Stimulated activated CD4-positive, alpha-beta T cell treated with anti-CD3 and anti-CD28 coated beads, TNF-alpha, amount 100 ng/mL, for 4 hours (primary cell): ENCODE results near the gene KRTAP5-9.
"Not testable (repeated sequence)": the region's sequence is repeated elsewhere in the genome, so short reads cannot be mapped to it uniquely, and the experiment has no call there.

Source experiments
- DNase-seq, 3 experiments: peaks; one replicate each; pipeline ENCODE4 v3.0.0-alpha.2; 2020; ENCODE audit warnings: low read depth in 3 of 3

The KRTAP5-9 gene

DNA sequence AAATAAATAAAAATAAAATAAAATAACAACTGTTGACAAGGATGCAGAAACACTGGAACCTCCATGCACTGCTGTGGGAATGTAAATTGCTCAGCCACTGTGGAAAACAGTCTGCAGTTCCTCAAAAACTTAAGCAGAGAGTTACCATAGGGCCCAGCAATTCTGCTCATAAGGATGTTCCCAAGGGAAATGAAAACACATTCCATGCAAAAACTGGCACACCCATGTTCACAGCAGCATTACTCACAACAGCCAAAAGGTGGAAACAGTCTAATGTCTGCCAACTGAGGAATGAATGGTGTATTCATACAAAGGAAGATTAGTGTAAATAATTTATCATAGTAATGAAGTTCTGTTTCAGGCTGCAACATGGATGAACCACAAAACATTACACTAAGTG is 13.9 kb downstream of the KRTAP5-9 start:
- DNase-seq = no peak

DNA sequence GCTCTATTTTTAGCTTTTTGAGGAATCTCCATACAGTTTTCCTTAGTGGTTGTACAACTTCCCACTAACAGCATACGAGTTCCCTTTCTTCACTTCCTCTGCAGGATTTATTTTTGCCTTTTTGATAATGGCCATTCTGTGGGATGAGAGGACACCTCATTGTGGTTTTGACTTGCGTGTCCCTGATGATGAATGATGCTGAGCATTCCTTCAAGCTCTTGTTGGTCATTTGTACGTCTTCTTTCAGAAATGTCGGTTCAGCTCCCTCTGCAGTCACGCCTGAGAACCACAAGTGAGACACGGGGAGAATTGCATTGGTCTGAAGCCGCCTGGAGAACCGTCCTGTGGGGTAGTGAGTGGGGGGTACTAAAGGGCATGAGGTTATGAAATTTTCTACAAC is 15.2 kb downstream of the KRTAP5-9 start:
- DNase-seq = no peak

DNA sequence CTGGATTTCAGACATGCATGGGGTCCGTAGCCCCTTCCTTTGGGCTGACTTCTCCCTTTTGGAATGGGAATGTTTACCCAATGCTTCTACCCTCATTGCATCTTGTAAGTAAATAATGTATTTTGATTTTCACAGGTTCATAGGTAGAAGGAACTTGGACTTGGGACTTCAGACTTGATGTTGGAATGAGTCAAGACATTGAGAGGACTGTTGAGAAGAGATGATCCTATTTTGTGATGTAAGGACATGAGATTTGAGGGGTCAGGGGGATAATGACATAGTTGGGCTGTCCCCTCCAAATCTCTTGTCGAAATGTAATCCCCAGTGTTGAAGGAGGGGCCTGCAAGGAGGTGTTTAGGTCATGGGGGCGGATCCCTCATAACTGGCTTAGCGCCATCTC is 16.2 kb downstream of the KRTAP5-9 start:
- DNase-seq = no peak

DNA sequence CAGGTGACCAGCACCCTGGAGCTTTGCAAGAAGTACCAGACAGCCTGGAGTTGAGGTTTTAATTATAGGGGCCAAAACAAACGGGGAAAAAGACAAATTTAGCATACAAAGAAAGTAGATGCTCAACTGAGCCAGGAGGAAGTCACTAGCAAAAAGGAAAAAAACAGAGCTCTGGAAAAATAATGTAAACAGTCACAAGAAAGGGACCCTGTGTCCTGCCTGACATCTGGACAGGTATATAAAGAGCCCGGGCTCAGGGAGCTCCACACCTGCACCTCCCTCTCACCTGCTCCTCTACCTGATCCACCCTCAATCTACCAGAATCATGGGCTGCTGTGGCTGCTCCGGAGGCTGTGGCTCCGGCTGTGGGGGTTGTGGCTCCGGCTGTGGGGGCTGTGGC is 17.0 kb downstream of the KRTAP5-9 start, which contains the start of gene KRTAP5-10:
KRTAP5-10 (plus strand) TSS at position 301 of the 400 bp plus-strand sequence; CDS start at position 326, 25 bp downstream.
- no peak for DNase-seq

DNA sequence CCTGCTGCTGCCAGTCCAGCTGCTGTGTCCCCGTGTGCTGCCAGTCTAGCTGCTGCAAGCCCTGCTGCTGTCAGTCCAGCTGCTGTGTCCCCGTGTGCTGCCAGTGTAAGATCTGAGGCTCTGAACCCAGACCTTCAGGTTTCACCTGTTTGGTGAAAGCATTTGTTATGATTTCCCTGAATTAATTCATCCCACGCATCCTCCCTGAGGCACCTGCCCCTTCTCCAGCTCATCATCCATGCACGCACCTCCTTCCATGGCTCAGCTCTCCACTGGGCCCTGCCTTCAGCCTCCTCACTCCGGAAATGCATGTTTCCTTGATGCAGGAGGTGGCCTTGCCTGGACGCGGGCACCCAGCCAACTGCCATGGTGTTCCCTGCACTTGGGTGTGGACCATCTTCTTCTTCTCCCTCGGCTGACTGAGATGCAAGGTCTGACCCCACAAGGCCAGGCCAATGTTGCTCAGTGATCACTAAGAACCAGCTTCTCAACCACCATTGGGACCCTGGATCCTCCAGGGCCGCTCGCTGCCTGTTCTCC is 17.9 kb downstream of the KRTAP5-9 start:
- no peak for DNase-seq

DNA sequence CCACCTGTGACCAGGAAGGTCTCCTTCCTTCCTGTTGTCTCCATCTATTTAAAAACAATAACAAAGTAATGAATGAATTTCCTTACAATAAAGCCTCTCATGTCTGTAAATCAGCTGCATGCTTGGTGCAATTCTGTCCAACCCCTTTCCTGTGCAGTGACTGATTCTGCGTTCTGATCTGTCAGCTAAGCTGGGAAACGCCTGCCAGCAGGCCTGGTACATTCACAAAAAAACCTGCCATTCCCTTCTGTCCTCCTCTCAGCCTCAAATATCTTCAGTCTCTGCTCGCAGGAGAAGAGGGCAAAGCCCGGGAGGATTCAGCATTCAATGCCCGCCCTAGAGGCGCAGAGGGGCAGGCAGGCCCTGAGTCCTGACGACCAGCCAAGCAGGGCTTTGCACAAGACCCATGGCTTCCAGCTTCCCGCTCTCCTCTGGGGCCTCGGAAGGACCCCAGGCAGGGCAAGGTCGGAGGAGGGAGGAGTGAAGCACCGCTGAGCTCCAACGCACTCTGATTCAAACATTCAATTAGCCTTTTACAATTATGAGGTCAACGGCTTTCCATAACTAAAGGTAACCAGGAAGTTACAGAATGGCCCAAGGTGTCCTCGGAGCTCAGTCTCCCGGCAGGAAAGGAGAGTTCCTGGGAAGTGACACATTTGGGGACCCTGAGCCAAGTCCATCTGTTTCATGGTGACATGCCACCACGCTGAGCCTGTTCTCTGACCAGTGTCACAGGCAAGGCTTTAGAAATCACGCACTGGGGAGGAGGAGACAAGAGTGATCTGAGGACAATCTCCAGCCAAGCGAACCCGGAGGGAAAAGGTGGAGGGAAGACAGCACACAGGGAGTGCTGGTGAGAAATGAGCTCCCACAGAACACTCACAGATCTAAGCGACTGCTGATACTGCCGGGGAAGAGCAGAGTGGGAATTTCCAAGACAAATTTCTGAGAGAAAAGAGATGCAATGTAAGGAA is 18.7 kb downstream of the KRTAP5-9 start:
- DNase-seq = not testable (repeated sequence)

DNA sequence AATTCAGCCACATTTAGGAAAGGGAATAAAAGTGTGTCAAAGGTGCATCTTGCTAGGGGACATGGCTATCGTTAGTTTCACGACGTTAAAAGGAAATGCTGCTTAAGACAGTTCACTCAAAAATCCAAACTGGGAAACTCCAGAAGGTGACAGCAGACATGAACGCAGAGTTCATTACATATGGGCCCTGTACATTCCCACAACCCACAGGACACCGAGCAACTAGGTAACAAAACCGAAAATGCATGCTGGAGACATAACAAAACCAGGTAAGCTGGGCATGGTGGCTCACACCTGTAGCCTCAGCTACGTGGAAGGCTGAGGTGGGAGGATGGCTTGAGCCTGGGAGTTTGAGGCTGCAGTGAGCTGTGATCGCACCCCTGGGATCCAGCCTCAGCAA is 19.4 kb downstream of the KRTAP5-9 start:
- DNase-seq = not testable (repeated sequence)

DNA sequence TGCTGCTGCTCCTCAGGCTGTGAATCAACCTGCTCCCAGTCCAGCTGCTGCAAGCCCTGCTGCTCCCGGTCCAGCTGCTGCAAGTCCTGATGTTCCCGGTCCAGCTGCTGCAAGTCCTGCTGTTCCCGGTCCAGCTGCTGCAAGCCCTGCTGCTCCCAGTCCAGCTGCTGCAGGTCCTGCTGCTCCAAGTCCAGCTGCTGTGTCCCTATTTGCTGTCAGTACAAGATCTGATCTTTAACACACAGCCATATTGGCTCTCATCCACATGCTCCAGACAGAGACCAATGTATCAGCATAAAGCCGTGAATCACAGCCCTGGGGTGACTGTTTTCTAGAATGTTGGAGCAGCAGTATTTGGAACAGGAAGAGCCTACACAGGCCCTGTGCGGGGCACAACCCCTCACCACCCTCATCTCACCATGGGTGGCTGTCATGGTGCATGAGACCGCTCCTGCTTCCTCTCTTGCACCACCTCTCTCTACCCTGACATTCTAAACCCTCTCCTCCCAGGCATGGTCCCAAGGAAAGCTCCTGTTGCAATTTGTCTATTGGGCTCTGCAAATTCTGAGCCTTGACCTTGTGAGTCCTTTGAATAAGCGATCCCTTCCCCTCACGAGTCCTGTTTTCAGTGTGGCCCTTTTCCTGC is 20.6 kb downstream of the KRTAP5-9 start:
- DNase-seq = no peak

DNA sequence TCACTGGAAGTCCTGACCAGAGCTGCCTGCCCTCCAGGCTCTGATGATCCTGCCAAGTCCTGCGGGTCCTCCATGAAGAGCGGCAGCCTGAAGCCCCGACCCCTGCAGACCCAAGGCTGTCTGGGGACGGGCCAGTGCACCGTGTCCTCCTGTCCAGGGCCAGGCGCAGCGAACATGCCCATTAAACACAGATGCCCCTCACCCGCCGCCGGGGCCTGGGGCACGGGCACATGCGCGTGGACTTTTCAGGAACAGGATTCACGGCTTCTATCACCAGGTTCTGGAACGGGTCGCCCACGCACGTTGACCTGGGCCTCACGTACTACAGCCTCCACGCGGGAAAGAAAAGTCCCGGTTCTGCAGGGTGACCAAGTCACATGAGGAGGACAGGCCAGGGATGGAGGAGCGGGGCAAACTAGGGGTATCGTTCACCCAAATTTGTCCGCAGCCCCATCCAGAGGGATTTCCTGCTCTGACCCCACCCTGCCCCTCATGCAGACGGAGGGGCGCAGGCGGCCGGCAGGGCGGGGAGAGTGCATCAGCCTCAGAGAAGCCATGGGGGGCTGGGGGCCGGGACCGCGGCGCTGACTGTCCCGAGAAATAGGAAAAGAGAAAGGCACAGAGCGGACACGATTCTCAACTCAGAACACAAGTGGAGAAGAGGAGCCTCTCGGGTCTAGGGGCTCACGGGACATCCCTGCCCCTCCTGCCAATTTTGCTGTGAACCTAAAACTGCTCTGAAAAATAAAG is 23.1 kb downstream of the KRTAP5-9 start:
- not testable (repeated sequence) for DNase-seq

DNA sequence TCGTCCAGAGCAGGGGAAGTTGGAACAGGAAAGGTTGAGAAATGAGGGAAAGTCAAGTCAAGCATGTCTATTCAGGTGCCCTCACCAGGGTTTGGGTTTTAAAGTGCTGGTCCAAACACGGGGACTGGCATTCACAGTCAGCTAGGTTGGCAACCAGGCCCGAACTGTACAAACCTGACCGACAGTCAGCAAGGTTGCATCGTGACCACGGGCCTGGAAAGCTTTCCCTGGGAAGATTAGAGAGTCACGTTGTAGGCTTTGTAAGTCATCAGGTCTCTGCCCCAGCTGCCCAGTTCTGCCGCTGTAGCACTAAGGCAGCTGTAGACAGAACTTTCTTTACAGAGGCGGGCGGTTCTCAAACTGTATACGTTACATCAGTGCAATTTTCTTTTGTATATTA is 24.6 kb downstream of the KRTAP5-9 start:
- no peak for DNase-seq

DNA sequence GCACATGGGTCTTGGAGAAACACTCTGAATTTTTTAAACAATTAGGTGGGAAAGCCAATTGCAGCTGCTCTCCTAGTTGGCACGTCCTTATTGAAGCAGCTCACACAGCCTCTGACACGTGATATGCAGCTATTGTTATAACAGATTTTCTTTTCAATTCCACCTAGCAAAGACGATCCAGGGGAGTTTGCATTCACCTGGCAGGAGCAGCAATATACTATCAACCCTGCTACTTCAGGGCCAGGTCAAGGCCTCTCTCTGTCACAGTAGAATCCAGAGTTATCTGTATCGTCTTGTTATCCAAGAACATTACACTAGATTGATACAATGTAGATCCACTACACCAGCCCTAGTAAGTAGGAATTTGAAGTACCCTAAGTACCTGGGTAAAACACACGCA is 26.2 kb downstream of the KRTAP5-9 start:
- DNase-seq = no peak

DNA sequence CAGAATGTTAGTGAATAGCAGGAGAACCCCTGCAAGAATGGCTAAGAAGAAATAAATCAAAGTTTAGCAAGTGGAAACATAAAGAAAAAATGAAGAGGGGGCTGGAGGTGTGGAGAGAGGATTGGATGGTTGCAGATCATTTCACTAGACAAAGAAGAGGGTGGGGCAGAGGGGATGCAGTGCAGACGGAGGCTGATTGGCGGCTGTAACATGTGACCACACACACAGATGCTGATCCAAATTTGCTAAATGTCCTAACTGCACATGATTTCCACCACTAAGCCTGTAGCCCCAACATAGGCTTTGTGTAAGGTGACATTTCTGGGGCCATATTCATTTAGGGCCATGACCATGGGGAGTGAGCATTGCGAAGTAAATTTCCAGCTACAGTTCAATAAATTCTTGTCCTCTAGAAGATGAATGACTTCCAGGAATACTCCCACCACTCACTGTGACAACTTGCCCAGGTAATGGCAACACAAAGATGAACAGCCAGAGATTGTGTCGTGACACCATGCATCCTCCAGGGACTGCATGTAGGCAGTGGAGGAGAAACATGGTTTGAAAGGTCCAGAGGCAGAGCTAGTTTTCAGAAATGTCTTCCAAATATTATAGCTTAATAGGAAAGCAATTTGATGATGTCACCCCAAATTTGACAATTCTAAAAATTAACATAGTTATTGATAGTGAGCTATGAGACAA is 27.7 kb downstream of the KRTAP5-9 start:
- DNase-seq = no peak

DNA sequence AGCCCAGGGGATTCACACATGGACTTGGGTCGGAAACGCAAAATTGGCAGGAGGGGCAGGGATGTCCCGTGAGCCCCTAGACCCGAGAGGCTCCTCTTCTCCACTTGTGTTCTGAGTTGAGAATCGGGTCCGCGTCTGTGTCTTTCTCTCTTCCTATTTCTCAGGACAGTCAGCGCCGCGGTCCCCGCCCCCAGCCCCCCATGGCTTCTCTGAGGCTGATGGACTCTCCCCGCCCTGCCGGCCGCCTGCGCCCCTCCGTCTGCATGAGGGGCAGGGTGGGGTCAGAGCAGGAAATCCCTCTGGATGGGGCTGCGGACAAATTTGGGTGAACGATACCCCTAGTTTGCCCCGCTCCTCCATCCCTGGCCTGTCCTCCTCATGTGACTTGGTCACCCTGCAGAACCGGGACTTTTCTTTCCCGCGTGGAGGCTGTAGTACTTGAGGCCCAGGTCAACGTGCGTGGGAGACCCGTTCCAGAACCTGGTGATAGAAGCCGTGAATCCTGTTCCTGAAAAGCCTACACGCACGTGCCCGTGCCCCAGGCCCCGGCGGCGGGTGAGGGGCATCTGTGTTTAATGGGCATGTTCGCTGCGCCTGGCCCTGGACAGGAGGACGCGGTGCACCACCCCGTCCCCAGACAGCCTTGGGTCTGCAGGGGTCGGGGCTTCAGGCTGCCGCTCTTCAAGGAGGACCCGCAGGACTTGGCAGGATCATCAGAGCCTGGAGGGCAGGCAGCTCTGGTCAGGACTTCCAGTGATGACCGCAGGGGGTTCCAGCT is 28.7 kb downstream of the KRTAP5-9 start:
- not testable (repeated sequence) for DNase-seq

DNA sequence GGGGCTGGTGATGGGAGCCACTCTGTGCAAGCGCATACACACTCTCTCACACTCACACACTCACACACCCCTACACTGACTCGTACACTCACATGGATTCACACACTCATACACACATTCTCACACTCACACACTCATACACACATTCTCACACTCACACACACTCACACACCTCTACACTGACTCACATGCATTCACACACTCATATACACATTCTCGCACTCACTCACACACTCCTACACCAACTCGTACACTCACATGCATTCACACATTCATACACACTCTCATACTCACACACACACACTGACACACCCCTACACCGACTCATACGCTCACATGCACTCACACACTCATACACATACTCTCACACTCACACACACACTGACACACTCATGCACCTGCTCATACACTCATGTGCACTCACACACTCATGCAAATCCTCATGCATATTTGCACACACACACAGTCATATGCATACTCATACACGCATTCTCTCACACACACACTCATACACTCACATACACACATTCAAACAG is 29.3 kb downstream of the KRTAP5-9 start:
- DNase-seq = no peak

DNA sequence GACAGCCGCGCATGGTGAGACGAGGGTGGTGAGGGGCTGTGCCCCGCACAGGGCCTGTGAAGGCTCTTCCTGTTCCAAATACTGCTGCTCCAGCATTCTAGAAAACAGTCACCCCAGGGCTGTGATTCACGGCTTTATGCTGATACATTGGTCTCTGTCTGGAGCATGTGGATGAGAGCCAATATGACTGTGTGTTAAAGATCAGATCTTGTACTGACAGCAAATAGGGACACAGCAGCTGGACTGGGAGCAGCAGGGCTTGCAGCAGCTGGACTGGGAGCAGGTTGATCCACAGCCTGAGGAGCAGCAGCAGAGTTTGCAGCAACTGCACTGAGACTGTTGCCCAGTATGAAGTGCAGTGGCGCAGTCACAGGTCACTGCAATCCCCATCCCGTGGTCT is 31.3 kb downstream of the KRTAP5-9 start:
- not testable (repeated sequence) for DNase-seq

DNA sequence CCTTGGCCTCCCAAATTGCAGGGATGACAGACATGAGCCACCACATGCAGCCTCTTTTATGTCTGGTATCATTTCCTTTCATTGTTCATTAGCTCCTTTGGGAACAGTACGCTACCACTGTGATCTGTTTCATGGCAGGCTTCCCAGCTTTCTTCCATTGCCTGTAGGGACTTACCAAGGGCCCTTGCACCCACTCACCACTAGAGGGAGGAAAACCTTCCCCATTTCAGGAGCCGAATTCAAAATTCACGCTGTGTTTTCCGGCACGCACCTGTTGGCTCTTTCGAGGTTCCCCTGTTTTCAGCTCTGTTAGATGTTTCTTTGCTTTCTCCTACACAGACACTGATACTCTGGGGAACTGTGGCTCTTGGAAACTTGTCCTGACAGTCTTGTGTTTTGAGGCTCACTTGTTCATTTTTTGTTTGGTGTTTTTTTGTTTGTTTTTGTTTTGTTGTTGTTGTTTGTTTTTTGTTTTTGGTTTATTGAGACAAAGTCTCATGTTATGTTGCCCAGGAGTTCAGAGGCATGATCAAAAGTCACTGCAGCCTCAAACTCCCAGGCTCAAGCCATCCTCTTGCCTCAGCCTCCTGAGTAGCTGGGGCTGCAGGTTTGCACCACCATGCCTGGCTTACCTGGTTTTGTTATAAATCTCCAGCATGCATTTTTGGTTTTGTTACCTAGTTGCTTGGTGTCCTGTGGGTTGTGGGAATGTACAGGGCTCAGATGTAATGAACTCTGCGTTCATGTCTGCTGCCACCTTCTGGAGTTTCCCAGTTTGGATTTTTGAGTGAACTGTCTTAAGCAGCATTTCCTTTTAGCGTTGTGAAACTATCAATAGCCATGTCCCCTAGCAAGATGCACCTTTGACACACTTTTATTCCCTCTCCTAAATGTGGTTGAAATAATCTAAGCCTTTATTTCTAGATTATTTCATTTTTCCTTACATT is 32.1 kb downstream of the KRTAP5-9 start:
- no peak for DNase-seq

DNA sequence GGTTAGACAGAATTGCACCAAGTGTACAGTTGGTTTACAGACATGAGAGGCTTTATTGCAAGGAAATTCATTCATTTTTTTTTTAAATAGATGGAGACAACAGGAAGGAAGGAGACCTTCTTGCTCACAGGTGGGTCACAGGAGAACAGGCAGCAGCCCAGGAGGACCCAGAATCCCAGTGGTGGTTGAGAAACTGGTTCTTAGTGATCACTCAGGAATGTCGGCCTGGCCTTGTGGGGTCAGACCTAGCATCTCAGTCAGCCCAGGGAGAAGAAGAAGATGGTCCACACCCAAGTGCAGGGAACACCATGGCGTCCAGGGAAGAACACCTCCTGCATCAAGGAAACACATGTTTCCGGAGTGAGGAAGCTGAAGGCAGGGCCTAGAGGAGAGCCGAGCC is 33.6 kb downstream of the KRTAP5-9 start:
- no peak for DNase-seq

DNA sequence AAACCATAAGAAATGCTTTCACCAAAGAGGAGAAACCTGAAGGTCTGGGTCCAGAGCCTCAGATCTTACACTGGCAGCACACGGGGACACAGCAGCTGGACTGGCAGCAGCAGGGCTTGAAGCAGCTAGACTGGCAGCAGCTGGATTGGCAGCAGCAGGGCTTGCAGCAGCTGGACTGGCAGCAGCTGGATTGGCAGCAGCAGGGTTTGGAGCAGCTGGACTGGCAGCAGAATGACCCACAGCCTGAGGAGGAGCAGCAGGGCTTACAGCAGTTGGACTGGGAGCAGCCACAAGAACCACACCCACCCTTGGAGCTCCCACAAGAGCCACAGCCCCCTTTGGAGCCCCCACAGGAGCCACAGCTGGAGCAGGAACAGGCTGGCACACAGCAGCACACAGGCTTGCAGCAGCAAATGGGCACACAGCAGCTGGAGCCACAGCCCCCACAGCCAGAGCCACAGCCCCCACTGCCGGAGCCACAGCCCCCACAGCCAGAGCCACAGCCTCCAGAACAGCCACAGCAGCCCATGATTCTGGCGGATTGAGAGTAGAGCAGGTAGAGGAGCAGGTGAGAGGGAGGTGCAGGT is 34.2 kb downstream of the KRTAP5-9 start, which contains the start of gene KRTAP5-11:
KRTAP5-11 (minus strand) TSS at position 567 of the 587 bp plus-strand sequence; CDS start at position 529, 38 bp downstream.
- DNase-seq = no peak
